ENCODE results near the gene FBXW8.

The FBXW8 gene

GRCh38 chr12:116939734-116940133 is 29.0 kb downstream of the FBXW8 start:
- Histone ChIP-seq H3K9me3 (replicated peaks in 1 of 2; ENCODE audit: control insufficient read depth in 2 of 2, insufficient read depth in 1 of 2, low read depth in 1 of 2, low read length in 2 of 2) (peaks cover 8 to 21% of the 10 kb centered on the region in 2 donors), H2BK12ac (ENCODE audit: low read length) (no peak overlapping the region), H2BK15ac (ENCODE audit: low read length) (no peak overlapping the region), H2BK5ac (ENCODE audit: low read length) (no peak overlapping the region), H3K4me3 (ENCODE audit: low read length in 2 of 2) (no peak overlapping the region), H3K18ac (ENCODE audit: low read length) (no peak overlapping the region), H2AK5ac (ENCODE audit: low read depth, low read length) (no peak overlapping the region), H3K27ac (replicated peaks; ENCODE audit: low read length) (no peak overlapping the region), H3K36me3 (replicated peaks in 1 of 2; ENCODE audit: control insufficient read depth in 2 of 2, insufficient read depth in 2 of 2, low read length in 2 of 2) (peaks cover 20 to 55% of the 10 kb centered on the region in 2 donors), H3K4ac (ENCODE audit: low read length) (no peak overlapping the region), H3K4me1 (ENCODE audit: control insufficient read depth in 2 of 2, insufficient read depth in 1 of 2, low read depth in 1 of 2, low read length in 2 of 2) (peaks cover 0 to 3% of the 10 kb centered on the region in 2 donors), H4K8ac (ENCODE audit: low read depth, low read length) (no peak overlapping the region), H3K9ac (ENCODE audit: low read depth, low read length, poor library complexity) (no peak overlapping the region), H2AFZ (ENCODE audit: low read length) (no peak overlapping the region), H3K79me1 (ENCODE audit: low read depth, low read length) (peaks cover 3% of the 10 kb centered on the region), H4K91ac (ENCODE audit: low read depth, low read length, poor library complexity) (no peak overlapping the region), H2BK120ac (ENCODE audit: low read depth, low read length) (no peak overlapping the region), H3K23ac (ENCODE audit: low read depth, low read length, poor library complexity) (no peak overlapping the region), H3K4me2 (ENCODE audit: insufficient read depth, low read length, poor library complexity, severe bottlenecking) (no peak overlapping the region), H3K27me3 (ENCODE audit: control insufficient read depth in 3 of 3, insufficient read depth in 3 of 3, low read depth in 1 of 3, low read length in 3 of 3) (no peaks in the 10 kb centered on the region), H3K14ac (ENCODE audit: low read length) (no peak overlapping the region)
- no peak for DNase-seq (ENCODE audit: low spot score)
- WGBS, 2 donors (ENCODE audit: extremely low coverage in 2 of 2, insufficient read length in 2 of 2, insufficient replicate concordance in 1 of 2): no CpG with 5 or more reads among the region's 3 CpGs

DNA sequence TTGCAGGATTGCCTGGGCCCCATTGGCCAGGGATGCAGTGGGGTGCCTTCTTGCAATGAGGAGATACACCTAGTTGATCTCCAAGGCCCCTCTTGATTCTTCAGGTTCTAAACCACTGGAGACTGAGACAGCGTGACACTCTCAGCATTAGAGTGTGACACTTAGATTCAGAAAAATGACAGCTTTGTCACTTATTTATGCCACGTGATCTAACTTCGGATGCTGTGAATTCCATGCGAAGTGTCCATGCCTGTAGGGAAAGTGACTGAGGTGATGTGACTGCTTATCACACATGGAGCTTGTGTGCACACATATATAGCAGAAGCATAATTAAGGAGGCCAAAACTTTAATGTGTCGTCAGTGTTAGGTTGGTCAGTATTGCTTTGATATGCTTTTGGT is 30.4 kb downstream of the FBXW8 start:
- Histone ChIP-seq H2AK5ac (ENCODE audit: low read depth, low read length) (no peak overlapping the region), H4K8ac (ENCODE audit: low read depth, low read length) (no peak overlapping the region)
- WGBS, 2 donors (ENCODE audit: extremely low coverage in 2 of 2, insufficient read length in 2 of 2, insufficient replicate concordance in 1 of 2): no CpG with 5 or more reads among the region's 5 CpGs

GRCh38 chr12:116943419-116944372 is 32.9 kb downstream of the FBXW8 start:
- Histone ChIP-seq H2BK15ac (ENCODE audit: low read length) (no peak overlapping the region), H3K4me2 (ENCODE audit: insufficient read depth, low read length, poor library complexity, severe bottlenecking) (no peak overlapping the region), H3K23ac (ENCODE audit: low read depth, low read length, poor library complexity) (no peak overlapping the region), H2AK5ac (ENCODE audit: low read depth, low read length) (no peak overlapping the region), H2BK5ac (ENCODE audit: low read length) (no peak overlapping the region), H3K27me3 (ENCODE audit: control insufficient read depth in 3 of 3, insufficient read depth in 3 of 3, low read depth in 1 of 3, low read length in 3 of 3) (no peaks in the 10 kb centered on the region), H4K8ac (ENCODE audit: low read depth, low read length) (no peak overlapping the region), H4K91ac (ENCODE audit: low read depth, low read length, poor library complexity) (no peak overlapping the region), H3K18ac (ENCODE audit: low read length) (no peak overlapping the region), H3K9me3 (replicated peaks in 1 of 2; ENCODE audit: control insufficient read depth in 2 of 2, insufficient read depth in 1 of 2, low read depth in 1 of 2, low read length in 2 of 2) (peaks cover 5 to 16% of the 10 kb centered on the region in 2 donors), H3K9ac (ENCODE audit: low read depth, low read length, poor library complexity) (no peak overlapping the region), H3K27ac (replicated peaks; ENCODE audit: low read length) (no peak overlapping the region), H2BK120ac (ENCODE audit: low read depth, low read length) (no peak overlapping the region), H3K14ac (ENCODE audit: low read length) (no peak overlapping the region), H2BK12ac (ENCODE audit: low read length) (no peak overlapping the region), H3K4ac (ENCODE audit: low read length) (no peak overlapping the region), H3K4me1 (ENCODE audit: control insufficient read depth in 2 of 2, insufficient read depth in 1 of 2, low read depth in 1 of 2, low read length in 2 of 2) (peaks cover 0 to 3% of the 10 kb centered on the region in 2 donors), H2AFZ (ENCODE audit: low read length) (no peak overlapping the region), H3K79me1 (ENCODE audit: low read depth, low read length) (peaks cover 3% of the 10 kb centered on the region), H3K36me3 (replicated peaks in 1 of 2; ENCODE audit: control insufficient read depth in 2 of 2, insufficient read depth in 2 of 2, low read length in 2 of 2) (peaks cover 27 to 68% of the 10 kb centered on the region in 2 donors), H3K4me3 (ENCODE audit: low read length in 2 of 2) (no peak overlapping the region)
- no CpG with 5 or more reads among the region's 6 CpGs for WGBS, 2 donors (ENCODE audit: extremely low coverage in 2 of 2, insufficient read length in 2 of 2, insufficient replicate concordance in 1 of 2)
- DNase-seq (ENCODE audit: low spot score): no peak

More for the DNA sequence above, 30.4 kb downstream of the FBXW8 start:
- Histone ChIP-seq H3K18ac (ENCODE audit: low read length) (no peak overlapping the region), H3K4me1 (ENCODE audit: control insufficient read depth in 2 of 2, insufficient read depth in 1 of 2, low read depth in 1 of 2, low read length in 2 of 2) (peaks cover 0 to 3% of the 10 kb centered on the region in 2 donors), H3K4me2 (ENCODE audit: insufficient read depth, low read length, poor library complexity, severe bottlenecking) (no peak overlapping the region), H3K9me3 (replicated peaks in 1 of 2; ENCODE audit: control insufficient read depth in 2 of 2, insufficient read depth in 1 of 2, low read depth in 1 of 2, low read length in 2 of 2) (peaks cover 7 to 19% of the 10 kb centered on the region in 2 donors), H3K27me3 (ENCODE audit: control insufficient read depth in 3 of 3, insufficient read depth in 3 of 3, low read depth in 1 of 3, low read length in 3 of 3) (no peaks in the 10 kb centered on the region), H3K9ac (ENCODE audit: low read depth, low read length, poor library complexity) (no peak overlapping the region), H3K4me3 (ENCODE audit: low read length in 2 of 2) (no peak overlapping the region), H3K14ac (ENCODE audit: low read length) (no peak overlapping the region), H2BK15ac (ENCODE audit: low read length) (no peak overlapping the region), H2AFZ (ENCODE audit: low read length) (no peak overlapping the region), H4K91ac (ENCODE audit: low read depth, low read length, poor library complexity) (no peak overlapping the region), H3K27ac (replicated peaks; ENCODE audit: low read length) (no peak overlapping the region), H2BK12ac (ENCODE audit: low read length) (no peak overlapping the region), H2BK5ac (ENCODE audit: low read length) (no peak overlapping the region), H3K79me1 (ENCODE audit: low read depth, low read length) (peaks cover 3% of the 10 kb centered on the region), H3K23ac (ENCODE audit: low read depth, low read length, poor library complexity) (no peak overlapping the region), H3K36me3 (replicated peaks in 1 of 2; ENCODE audit: control insufficient read depth in 2 of 2, insufficient read depth in 2 of 2, low read length in 2 of 2) (peaks cover 23 to 56% of the 10 kb centered on the region in 2 donors), H3K4ac (ENCODE audit: low read length) (no peak overlapping the region), H2BK120ac (ENCODE audit: low read depth, low read length) (no peak overlapping the region)
- no peak for DNase-seq (ENCODE audit: low spot score)

DNA sequence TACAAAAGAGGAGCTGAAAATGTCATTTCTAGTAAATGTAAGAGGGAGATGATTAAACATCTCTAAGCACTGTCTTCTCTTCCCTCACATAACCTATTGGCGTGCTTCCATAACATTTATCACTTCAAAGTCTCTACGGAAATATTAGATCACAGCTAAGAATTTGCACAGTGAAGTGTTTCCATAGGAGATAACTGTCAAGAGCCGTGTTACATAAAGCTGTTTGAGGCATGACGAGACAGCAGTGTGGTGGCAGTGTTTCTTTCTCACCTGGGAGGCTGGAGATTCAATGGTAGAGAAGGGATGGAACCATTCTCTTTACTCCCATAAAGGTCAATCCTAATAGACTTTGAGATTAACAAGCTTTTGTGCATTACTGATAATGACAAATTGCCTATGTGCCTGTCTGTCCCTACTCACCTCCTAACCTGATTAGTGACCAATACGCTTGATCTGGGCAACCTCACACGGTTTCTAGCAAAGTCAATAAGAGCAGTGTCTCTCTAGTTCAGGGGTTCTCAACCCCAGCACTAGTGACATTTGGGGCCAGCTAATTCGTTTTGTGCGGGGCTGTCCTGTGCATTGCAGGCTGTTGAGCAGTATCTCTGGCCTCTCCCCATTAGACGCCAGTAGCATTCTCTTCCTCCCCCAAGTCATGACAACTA is 35.3 kb downstream of the FBXW8 start:
- H3K79me1 ChIP-seq (ENCODE audit: low read depth, low read length): peaks cover 3% of the 10 kb centered on the region
- H3K14ac ChIP-seq (ENCODE audit: low read length): no peak overlapping the region
- no peak overlapping the region for H3K4me3 ChIP-seq (ENCODE audit: low read length in 2 of 2)
- H4K8ac ChIP-seq (ENCODE audit: low read depth, low read length): no peak overlapping the region
- no peak overlapping the region for H3K4ac ChIP-seq (ENCODE audit: low read length)
- H3K4me1 ChIP-seq (ENCODE audit: control insufficient read depth in 2 of 2, insufficient read depth in 1 of 2, low read depth in 1 of 2, low read length in 2 of 2): no peaks in the 10 kb centered on the region
- DNase-seq (ENCODE audit: low spot score): no peak
- no peak overlapping the region for H4K91ac ChIP-seq (ENCODE audit: low read depth, low read length, poor library complexity)
- H3K9me3 ChIP-seq (replicated peaks in 1 of 2; ENCODE audit: control insufficient read depth in 2 of 2, insufficient read depth in 1 of 2, low read depth in 1 of 2, low read length in 2 of 2): peaks cover 5 to 16% of the 10 kb centered on the region in 2 donors
- no peak overlapping the region for H2BK5ac ChIP-seq (ENCODE audit: low read length)
- H2BK12ac ChIP-seq (ENCODE audit: low read length): no peak overlapping the region
- H3K18ac ChIP-seq (ENCODE audit: low read length): no peak overlapping the region
- H2BK120ac ChIP-seq (ENCODE audit: low read depth, low read length): no peak overlapping the region
- no CpG with 5 or more reads among the region's 9 CpGs for WGBS, 2 donors (ENCODE audit: extremely low coverage in 2 of 2, insufficient read length in 2 of 2, insufficient replicate concordance in 1 of 2)
- no peak overlapping the region for H3K9ac ChIP-seq (ENCODE audit: low read depth, low read length, poor library complexity)
- no peak overlapping the region for H2AK5ac ChIP-seq (ENCODE audit: low read depth, low read length)
- H3K23ac ChIP-seq (ENCODE audit: low read depth, low read length, poor library complexity): no peak overlapping the region
- no peak overlapping the region for H3K27ac ChIP-seq (replicated peaks; ENCODE audit: low read length)
- H3K27me3 ChIP-seq (ENCODE audit: control insufficient read depth in 3 of 3, insufficient read depth in 3 of 3, low read depth in 1 of 3, low read length in 3 of 3): no peaks in the 10 kb centered on the region
- no peak overlapping the region for H2BK15ac ChIP-seq (ENCODE audit: low read length)
- peaks cover 33 to 84% of the 10 kb centered on the region in 2 donors for H3K36me3 ChIP-seq (replicated peaks in 1 of 2; ENCODE audit: control insufficient read depth in 2 of 2, insufficient read depth in 2 of 2, low read length in 2 of 2)
- H2AFZ ChIP-seq (ENCODE audit: low read length): no peak overlapping the region
- H3K4me2 ChIP-seq (ENCODE audit: insufficient read depth, low read length, poor library complexity, severe bottlenecking): no peak overlapping the region

Measured in neuronal stem cell (in vitro differentiated cells).